ENCODE results near the gene ACYP1. TPM values are rescaled to one million over a fixed set of nuclear protein-coding genes. Genes with fewer than 3 reads are reported as not detected.

ACYP1 gene
- total RNA-seq (7.4 and 14.5 TPM in 2 replicates), polyA plus RNA-seq (13.7 and 18.7 TPM in 2 replicates), polyA minus RNA-seq (ENCODE audit: low replicate concordance) (not detected in 2 replicates)
- 12.8 and 16.3 TPM in 2 replicates for polyA plus RNA-seq (2012)

GRCh38 chr14:75063491-75064204 is at the start of gene ACYP1:
Gene ACYP1, minus strand, starts transcription at chr14:75064024. Its CDS starts 471 bp downstream, at chr14:75063553.
- peak within 1 kb of the TSS; percentile 78 for H2AFZ ChIP-seq (ENCODE audit: low read length)

DNA sequence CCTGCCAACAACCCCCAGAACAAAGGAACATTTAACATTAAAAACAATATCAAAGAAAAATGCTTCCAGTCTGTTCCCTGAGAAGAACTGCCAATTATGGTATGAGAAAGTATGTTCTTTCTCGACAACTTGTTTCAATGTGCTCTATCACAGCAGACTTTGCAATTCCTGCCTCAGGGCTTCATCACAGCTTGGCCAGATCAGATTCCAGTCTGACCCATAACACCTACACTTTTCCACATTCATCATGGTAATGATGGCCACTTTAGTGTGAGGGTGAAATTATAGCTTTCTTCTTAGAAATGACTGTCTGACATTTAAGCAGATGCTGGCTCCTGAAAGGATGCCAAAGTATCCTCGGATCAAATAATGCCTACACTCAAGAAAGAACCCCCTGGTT is 46.1 kb upstream of the ACYP1 start:
- Histone ChIP-seq H3K4me1 (ENCODE audit: control insufficient read depth, extremely low read depth, insufficient read depth, low read length) (no peaks in the 10 kb centered on the region), H3K79me2 (ENCODE audit: control insufficient read depth, insufficient read depth, low read length) (no peaks in the 10 kb centered on the region), H3K9me3 (ENCODE audit: control insufficient read depth, insufficient read depth, low read depth, low read length) (no peaks in the 10 kb centered on the region), H3K27ac (ENCODE audit: insufficient read depth, low read length) (no peak overlapping the region), H3K27me3 (ENCODE audit: control insufficient read depth, insufficient read depth, low read length) (no peaks in the 10 kb centered on the region), H3K4me3 (replicated peaks in 1 of 4; ENCODE audit: control extremely low read depth in 1 of 4, insufficient read depth in 1 of 4, low read depth in 3 of 4, low read length in 4 of 4) (no peak overlapping the region), H3K4me2 (ENCODE audit: extremely low read depth, insufficient read depth, low read length) (no peak overlapping the region), H3K9ac (ENCODE audit: insufficient read depth, low read length) (no peak overlapping the region), H3K36me3 (ENCODE audit: control insufficient read depth, insufficient read depth, low read length) (peaks cover 15% of the 10 kb centered on the region), H2AFZ (ENCODE audit: low read length) (no peak overlapping the region), H4K20me1 (ENCODE audit: control insufficient read depth, extremely low read depth, insufficient read depth, low read length) (no peaks in the 10 kb centered on the region)
- no peak for DNase-seq (ENCODE audit: low read depth in 2 of 2)
- TF ChIP-seq EZH2 (IDR thresholded peaks at IDR 0.05; ENCODE audit: low read length, missing control alignments), result no peak
- TF ChIP-seq, protein P1, sequence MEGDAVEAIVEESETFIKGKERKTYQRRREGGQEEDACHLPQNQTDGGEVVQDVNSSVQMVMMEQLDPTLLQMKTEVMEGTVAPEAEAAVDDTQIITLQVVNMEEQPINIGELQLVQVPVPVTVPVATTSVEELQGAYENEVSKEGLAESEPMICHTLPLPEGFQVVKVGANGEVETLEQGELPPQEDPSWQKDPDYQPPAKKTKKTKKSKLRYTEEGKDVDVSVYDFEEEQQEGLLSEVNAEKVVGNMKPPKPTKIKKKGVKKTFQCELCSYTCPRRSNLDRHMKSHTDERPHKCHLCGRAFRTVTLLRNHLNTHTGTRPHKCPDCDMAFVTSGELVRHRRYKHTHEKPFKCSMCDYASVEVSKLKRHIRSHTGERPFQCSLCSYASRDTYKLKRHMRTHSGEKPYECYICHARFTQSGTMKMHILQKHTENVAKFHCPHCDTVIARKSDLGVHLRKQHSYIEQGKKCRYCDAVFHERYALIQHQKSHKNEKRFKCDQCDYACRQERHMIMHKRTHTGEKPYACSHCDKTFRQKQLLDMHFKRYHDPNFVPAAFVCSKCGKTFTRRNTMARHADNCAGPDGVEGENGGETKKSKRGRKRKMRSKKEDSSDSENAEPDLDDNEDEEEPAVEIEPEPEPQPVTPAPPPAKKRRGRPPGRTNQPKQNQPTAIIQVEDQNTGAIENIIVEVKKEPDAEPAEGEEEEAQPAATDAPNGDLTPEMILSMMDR (conservative IDR thresholded peaks at IDR 0.05 in 1 of 2, IDR thresholded peaks at IDR 0.05 in 1 of 2; ENCODE audit: low read depth in 1 of 2, low read length in 2 of 2), result no peak

More at GRCh38 chr14:75063491-75064204, at the start of gene ACYP1:
- no peaks in the 10 kb centered on the region for H3K9me3 ChIP-seq (ENCODE audit: control insufficient read depth, insufficient read depth, low read depth, low read length)
- peak within 1 kb of the TSS; percentile 79 for H3K27ac ChIP-seq (ENCODE audit: insufficient read depth, low read length)
- no peaks in the 10 kb centered on the region for H4K20me1 ChIP-seq (ENCODE audit: control insufficient read depth, extremely low read depth, insufficient read depth, low read length)
- TF ChIP-seq, protein P1 (conservative IDR thresholded peaks at IDR 0.05 in 1 of 2, IDR thresholded peaks at IDR 0.05 in 1 of 2; ENCODE audit: low read depth in 1 of 2, low read length in 2 of 2), result no peak
- no peak for TF ChIP-seq EZH2 (IDR thresholded peaks at IDR 0.05; ENCODE audit: low read length, missing control alignments)
- peaks cover 17% of the 10 kb centered on the region for H3K79me2 ChIP-seq (ENCODE audit: control insufficient read depth, insufficient read depth, low read length)
- H3K27me3 ChIP-seq (ENCODE audit: control insufficient read depth, insufficient read depth, low read length), result no peaks in the 10 kb centered on the region
- peak within 1 kb of the TSS; percentile 59 to 92 (median 81) for H3K4me3 ChIP-seq (replicated peaks in 1 of 4; ENCODE audit: control extremely low read depth in 1 of 4, insufficient read depth in 1 of 4, low read depth in 3 of 4, low read length in 4 of 4)
- H3K4me1 ChIP-seq (ENCODE audit: control insufficient read depth, extremely low read depth, insufficient read depth, low read length), result no peaks in the 10 kb centered on the region
- DNase-seq (ENCODE audit: low read depth in 2 of 2), result peak; percentile 81 to 87
- H3K36me3 ChIP-seq (ENCODE audit: control insufficient read depth, insufficient read depth, low read length), result no peaks in the 10 kb centered on the region
- H3K4me2 ChIP-seq (ENCODE audit: extremely low read depth, insufficient read depth, low read length), result peak within 1 kb of the TSS; percentile 97
- peak within 1 kb of the TSS; percentile 74 for H3K9ac ChIP-seq (ENCODE audit: insufficient read depth, low read length)

DNA sequence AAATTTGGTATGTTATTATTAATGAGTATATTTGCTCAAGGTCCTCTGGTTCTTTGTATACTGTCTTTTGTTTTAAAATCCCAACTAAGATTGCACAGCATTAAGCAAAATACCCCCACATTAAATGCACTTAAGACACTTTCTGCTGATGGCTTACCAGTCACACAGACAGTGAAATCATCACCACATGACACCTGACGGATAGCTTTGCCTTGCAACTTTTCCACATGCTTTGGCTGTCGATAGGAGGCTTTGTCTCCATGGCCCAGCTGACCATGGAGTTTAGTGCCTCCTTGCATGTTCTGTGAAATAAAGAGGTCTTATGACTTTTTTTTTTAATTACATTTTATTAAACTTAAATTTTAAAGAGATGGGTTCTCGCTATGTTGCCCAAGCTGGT is 43.4 kb upstream of the ACYP1 start:
- H3K4me3 ChIP-seq (replicated peaks in 1 of 4; ENCODE audit: control extremely low read depth in 1 of 4, insufficient read depth in 1 of 4, low read depth in 3 of 4, low read length in 4 of 4), result no peak overlapping the region
- DNase-seq (ENCODE audit: low read depth in 2 of 2), result no peak
- H3K4me2 ChIP-seq (ENCODE audit: extremely low read depth, insufficient read depth, low read length), result no peak overlapping the region
- no peak overlapping the region for H3K27ac ChIP-seq (ENCODE audit: insufficient read depth, low read length)
- H3K27me3 ChIP-seq (ENCODE audit: control insufficient read depth, insufficient read depth, low read length), result no peaks in the 10 kb centered on the region
- no peak overlapping the region for H2AFZ ChIP-seq (ENCODE audit: low read length)
- no peaks in the 10 kb centered on the region for H3K9me3 ChIP-seq (ENCODE audit: control insufficient read depth, insufficient read depth, low read depth, low read length)
- TF ChIP-seq EZH2 (IDR thresholded peaks at IDR 0.05; ENCODE audit: low read length, missing control alignments), result no peak
- TF ChIP-seq, protein P1 (conservative IDR thresholded peaks at IDR 0.05 in 1 of 2, IDR thresholded peaks at IDR 0.05 in 1 of 2; ENCODE audit: low read depth in 1 of 2, low read length in 2 of 2), result no peak
- H4K20me1 ChIP-seq (ENCODE audit: control insufficient read depth, extremely low read depth, insufficient read depth, low read length), result no peaks in the 10 kb centered on the region
- H3K4me1 ChIP-seq (ENCODE audit: control insufficient read depth, extremely low read depth, insufficient read depth, low read length), result no peaks in the 10 kb centered on the region
- peaks cover 10% of the 10 kb centered on the region for H3K36me3 ChIP-seq (ENCODE audit: control insufficient read depth, insufficient read depth, low read length)
- H3K9ac ChIP-seq (ENCODE audit: insufficient read depth, low read length), result no peak overlapping the region
- H3K79me2 ChIP-seq (ENCODE audit: control insufficient read depth, insufficient read depth, low read length), result no peaks in the 10 kb centered on the region

Data from fibroblast of lung (primary cell).